ENCODE data around the gene SYNPR.

- no peak for TF ChIP-seq CTCF (IDR thresholded peaks at IDR 0.05)
- TF ChIP-seq POLR2A (IDR thresholded peaks at IDR 0.05), result no peak
Observed at GRCh38 chr3:63309768-63310167, 31.7 kb downstream of the SYNPR start.

Data from suprapubic skin (tissue), 3 donors.